NCI-H1417 (cell line): ENCODE data around the gene SNX33.

Experiments
- DNase-seq, 3 experiments: peaks; one replicate each; lab custom pipeline; 2025; lab: John Stamatoyannopoulos, UW

Gene SNX33

GRCh38 chr15:75641179-75641503 is 6.6 kb upstream of the SNX33 start:
- DNase-seq = no peak

- DNase-seq = peak in 1 of 3 experiments; percentile 9
These were observed 6.1 kb upstream of the SNX33 start for GRCh38 chr15:75641603-75642002.

DNA sequence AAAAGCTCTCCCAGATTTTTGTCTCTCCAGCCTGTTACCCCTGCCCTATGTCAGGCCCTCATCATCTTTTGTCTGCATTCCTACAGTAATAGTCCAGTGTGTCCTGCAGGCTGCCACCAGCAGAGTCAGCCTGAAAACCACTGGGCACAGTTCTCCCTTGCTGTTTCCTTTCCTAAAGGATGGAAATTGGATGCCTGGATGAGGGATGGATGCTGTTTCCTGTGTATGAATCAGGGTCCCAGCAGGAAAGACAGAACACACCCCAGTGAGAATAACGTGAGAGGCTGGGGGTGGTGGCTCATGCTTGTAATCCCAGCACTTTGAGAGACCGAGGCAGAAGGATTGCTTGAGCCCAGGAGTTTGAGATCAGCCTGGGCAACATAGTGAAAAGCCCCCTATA is 3.3 kb upstream of the SNX33 start:
- no peak for DNase-seq

DNA sequence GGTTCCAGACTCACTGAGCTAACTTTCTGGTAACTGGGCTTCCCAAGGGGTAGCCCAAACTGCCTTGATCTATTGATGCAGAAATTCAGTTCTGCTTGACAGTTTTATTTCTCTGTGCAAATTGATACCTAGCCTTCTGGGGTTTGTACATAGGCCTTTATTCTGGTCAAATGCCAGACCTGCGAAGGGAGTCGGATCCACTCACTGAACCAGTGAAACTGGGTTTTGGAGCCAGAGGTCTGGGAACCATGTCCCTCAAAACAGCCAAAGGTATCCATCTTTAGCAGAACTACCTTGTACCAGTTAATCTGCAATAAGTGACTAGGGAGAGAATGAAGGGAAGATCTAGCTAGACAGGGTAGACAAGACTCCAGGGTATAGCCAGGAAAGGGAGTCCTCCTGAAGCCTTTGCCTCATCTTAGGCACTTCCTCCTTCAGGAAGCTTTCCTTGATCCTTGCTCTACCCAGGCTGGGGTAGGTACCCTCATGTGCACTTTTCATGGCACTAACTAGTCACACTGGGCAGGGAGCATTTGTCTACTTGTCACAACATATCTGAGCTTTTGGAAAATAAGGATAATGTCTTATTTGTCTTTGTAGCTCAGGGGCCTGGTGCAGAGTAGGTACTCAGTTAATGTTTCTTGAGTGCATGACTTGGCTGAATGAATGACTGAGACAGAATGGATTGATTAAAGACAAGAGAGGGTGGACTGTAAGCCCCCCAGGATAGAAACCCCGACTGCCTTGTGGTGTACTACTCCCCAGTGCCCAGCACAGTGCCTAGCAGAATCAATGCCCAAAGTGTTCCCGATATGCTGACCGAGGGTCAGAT is 1.4 kb upstream of the SNX33 start:
- DNase-seq = no peak

- DNase-seq = peak in 2 of 3 experiments; percentile 65 to 69
These were observed 758 bp upstream of the SNX33 start for GRCh38 chr15:75646944-75647364.

DNA sequence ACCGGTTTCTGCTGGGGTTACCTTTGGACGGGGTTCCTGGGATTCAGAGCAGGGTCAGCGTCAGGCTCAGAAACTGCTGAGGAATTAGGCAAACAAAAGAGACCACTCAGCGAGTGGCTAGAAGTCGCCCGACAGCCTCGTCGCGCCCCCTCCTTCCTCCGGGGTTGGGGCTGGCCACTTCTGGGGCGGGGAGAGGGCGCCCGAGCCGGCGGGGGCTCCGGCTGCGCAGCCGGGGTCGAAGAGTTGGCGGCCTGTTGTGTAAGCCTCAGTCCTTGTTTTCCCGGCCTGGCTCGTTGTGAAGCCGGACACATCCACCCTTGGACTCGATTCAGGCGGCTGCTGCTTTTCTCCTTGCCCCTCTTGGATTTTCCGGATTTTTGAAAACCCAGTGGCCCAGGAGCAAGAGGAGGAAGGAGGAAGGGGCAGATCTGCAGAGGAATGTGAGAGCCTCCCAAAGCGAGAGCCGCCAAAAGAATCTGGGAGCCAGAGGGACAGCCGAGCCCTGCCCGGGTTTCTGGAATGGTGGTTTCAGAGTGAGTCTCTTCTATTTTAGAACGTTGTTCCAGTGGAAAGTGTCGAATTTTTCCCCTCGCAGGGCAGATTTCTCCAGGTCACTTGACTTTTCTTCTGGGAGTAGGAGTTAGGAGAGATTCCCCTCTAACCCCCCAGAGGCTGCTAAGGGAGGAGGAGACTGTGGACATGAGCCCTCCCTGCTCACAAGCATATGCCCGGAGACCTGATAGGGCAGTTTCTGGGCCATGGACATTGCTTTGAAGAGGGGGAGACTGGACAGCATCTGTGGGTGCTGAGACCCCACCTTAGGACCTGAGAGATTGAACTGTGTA is 666 bp downstream of the SNX33 start:
- DNase-seq = peak in 1 of 3 experiments; percentile 62

DNA sequence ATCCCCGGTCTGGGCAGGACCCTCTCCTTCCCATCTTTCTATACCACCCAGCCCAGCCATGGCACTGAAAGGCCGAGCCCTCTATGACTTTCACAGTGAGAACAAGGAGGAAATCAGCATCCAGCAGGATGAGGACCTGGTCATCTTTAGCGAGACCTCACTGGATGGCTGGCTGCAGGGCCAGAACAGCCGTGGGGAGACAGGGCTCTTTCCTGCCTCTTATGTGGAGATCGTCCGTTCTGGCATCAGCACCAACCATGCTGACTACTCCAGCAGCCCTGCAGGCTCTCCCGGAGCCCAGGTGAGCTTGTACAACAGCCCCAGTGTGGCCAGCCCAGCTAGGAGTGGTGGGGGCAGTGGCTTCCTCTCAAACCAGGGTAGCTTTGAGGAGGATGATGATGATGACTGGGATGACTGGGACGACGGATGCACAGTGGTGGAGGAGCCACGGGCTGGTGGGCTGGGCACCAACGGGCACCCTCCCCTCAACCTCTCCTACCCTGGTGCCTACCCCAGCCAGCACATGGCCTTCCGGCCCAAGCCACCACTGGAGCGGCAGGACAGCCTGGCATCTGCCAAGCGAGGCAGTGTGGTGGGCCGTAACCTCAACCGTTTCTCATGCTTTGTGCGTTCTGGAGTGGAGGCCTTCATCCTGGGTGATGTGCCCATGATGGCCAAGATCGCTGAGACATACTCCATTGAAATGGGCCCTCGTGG is 1.5 kb downstream of the SNX33 start:
- DNase-seq = no peak

GRCh38 chr15:75649848-75650247 is 2.1 kb downstream of the SNX33 start:
- DNase-seq = no peak

DNA sequence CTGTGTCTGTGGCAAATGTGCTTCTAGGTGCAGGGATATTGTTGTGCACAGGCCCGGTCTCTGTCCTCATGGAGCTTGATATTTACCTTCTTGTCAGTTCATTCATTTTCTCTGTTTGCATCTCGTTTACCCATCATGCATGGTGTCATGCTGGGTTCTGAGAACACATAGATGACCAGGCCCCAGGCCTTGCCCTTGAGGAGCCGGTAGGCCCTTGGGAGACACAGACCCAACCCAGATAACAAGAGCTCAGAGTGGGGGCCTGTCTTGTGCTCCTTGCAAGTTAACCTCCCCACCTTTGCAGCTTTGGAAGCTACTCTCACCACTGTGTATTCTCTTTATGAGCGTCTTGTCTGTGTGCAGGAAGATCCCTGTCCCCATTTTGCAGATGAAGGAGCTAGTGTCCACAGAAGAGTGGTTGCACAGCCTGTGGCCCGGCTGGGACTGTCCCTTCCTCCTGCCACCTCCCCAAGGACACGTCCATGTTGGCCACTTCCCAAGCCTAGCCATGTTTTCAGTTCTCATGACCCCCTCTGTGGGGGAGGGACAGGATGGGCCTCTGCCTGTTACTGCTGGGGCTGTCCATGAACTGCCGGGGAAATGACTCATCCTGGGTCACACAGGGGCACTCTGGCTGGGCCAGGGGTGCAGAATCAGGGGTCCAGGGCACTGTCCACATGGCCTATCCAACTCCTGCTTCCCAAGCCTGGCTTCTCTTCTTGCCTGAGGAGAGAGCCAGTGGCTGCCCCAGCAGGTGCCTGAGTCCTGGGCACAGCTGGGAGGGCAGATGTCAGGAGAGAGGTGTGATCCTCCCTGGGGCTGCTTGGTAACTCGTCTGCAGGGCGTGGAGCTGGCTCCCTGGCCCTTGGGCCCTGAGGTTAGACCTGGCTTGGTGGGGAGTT is 3.4 kb downstream of the SNX33 start:
- DNase-seq = no peak

DNA sequence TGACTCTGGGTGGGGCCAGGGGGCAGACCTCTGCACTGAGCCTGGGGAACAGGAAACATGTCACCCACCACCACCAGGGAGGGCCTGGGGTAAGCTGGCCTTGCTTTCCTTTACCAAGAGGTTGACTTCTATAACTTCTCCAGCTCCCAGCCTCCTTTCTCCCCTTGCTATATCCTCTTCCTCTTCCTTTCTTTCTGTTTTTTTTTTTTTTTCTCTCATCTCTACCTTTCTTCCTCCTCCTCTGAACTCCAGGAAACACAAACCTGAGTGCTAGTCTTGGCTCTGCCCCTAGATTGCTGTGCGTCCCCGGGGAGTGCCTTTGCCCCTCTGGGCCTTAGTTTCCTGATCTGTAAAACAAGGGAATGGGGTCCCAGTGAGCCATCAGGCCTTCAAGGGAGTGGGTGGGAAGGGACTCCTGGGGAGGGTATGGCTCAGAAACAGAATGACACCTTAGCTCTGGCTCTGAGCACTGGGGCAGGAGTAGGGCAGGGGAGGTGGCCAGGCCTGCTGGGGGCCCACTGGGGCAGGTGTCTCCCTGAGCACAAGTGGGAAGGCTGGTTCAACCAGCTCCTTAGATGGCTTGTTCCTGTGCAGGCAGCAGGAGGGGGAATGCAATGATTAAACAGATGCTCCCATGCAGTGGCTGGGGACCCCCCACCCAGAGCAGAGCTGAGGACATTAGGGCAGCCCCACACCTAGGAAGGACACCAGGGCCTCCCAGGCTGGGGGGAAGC is 4.3 kb downstream of the SNX33 start:
- no peak for DNase-seq

GRCh38 chr15:75653347-75653913 is 5.7 kb downstream of the SNX33 start:
- DNase-seq = no peak

- no peak for DNase-seq
These were observed 6.6 kb downstream of the SNX33 start for GRCh38 chr15:75654201-75654907.

DNA sequence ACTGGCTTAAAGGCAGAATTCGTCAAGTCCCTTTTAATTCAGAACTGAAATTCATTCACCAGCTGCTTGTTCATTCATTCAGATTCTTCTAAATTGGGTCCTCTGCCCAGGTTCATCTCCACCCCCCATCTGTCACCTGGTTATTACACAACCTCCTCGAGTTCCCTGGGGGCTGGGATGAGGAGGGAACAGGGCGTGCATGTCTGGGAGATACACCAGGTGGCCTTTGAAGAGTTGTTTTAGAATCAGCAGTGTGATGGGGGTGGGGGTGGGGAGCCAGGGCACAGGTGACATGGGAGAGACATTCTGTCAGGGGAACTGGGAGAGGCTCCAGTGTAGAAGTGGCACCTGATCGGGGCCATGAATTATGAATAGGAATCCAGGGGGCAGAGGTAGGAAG is 8.2 kb downstream of the SNX33 start:
- DNase-seq = peak; percentile 37 to 83 (median 68)

- no peak for DNase-seq
These were observed 8.6 kb downstream of the SNX33 start for GRCh38 chr15:75656331-75656730.

DNA sequence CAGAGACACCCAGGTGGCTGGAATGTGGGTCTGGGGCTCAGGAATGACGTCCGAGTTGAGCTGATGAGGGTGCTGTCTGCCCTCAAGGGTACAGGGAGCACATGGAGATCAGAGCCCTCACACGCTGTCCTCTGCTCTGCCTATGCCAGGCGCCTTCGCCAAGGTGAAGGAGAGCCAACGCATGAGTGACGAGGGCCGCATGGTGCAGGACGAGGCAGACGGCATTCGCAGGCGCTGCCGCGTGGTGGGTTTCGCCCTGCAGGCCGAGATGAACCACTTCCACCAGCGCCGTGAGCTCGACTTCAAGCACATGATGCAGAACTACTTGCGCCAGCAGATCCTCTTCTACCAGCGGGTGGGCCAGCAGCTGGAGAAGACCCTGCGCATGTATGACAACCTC is 9.1 kb downstream of the SNX33 start:
- DNase-seq = no peak

DNA sequence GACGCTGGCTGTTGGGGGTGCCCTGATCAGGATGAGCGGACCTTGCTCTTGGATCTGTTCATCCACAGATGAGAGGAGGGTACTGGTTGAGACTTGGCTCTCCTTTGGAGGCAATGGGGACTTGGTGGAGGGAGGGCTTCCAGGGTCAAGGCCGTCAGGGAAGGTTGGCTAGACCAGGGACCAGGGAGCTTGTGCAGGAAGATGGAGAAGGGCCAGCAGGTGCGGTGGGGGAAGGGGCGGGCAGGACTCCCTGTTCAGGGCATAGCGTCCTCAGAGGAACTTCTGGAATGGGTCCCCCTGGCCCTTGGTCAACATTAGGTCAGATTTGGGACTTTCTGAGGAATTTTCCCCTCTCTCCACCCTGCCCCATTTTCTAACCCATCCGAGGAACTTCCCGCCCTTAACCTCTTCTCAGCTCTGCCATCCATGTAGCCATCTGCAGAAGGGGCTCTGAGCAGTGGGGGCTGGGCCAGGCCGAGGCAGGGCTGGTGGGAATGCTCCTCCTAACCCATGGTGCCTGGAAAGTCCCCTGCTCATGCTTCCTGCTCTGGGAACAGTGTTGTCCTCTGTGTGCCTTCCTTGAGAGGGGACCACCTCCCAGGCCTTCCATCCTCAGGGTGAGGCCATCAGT is 11.5 kb downstream of the SNX33 start:
- DNase-seq = no peak

DNA sequence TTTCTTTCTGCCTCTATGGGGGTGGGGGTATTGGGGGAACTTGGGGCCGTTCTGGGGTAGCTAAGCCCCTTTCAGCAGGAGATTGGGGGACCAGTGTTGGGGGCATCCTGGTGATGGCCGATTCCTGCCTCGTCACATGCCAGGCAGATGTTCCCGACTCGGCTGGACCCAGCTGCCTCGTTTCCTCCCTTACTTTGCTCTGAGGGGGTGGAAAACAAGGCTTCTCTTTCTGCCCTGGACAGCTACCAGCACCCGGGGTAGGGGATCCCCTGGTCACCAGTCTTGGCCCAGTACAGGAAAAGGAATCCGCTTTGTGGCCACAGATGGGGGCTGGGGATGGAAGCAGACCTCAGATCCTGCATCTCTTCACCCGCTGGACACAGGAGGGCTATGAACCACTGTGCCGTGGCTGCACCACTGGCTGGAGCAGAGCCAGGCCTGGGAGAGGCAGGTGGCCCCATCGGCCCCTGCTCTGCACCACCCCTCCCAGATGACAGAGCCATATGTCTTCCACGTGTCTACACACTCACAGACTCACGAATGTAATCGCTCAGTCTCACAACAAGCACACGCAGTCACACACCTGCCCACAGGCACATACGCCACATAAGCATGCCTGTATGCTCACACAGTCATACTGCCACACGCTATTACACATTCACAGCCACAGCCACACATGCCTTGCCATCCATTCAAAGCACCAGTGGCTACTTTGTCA is 12.4 kb downstream of the SNX33 start:
- DNase-seq = peak in 1 of 3 experiments; percentile 19

GRCh38 chr15:75661100-75661755 is 13.5 kb downstream of the SNX33 start:
- DNase-seq = no peak
